B cell (primary cell): Measurements from ENCODE around the gene MAP3K12. TPM values are rescaled to one million over a fixed set of nuclear protein-coding genes. Genes with fewer than 3 reads are reported as not detected.

ENCODE experiments used
- ATAC-seq: fragments of 200-7000 bp; cut with Tn5 transposase; one replicate; pipeline ENCODE4 v1.10.0; 2021; ENCODE audit warnings: low read depth, mild to moderate bottlenecking, moderate number of reproducible peaks, moderate library complexity
- CTCF ChIA-PET: fragments of 350-600 bp; sonication (Branson Sonifier 250); formaldehyde crosslinking; loops from one replicate; lab custom pipeline; 2021; ENCODE audit warnings: antibody characterized with exemption, inconsistent platforms; lab: Charles Lee
- POLR2A ChIA-PET: fragments of 350-600 bp; sonication (Branson Sonifier 250); formaldehyde crosslinking; loops from one replicate; lab custom pipeline; 2021; ENCODE audit warnings: antibody characterized with exemption; lab: Charles Lee
- DNase-seq: peaks from one replicate; pipeline ENCODE4 v3.0.0; 2013
- H2AFZ ChIP-seq: 2 replicates; pipeline ENCODE4 v1.6.1; 2012; ENCODE audit warnings: mild to moderate bottlenecking, low read depth, low read length; ENCODE audit not compliant: insufficient read depth, poor library complexity, severe bottlenecking
- H3K27ac ChIP-seq, 2 donors: 1 replicate in 1 of 2; 2 replicates in 1 of 2; pipeline ENCODE4 v1.5.1; 2012 to 2013; ENCODE audit warnings: low read length in 2 of 2, mild to moderate bottlenecking in 2 of 2, moderate library complexity in 1 of 2
- H3K27me3 ChIP-seq, 4 experiments: fragments of 200-600 bp in 1 of 4; sonication (generic) in 1 of 4; replicated peaks in 1 of 4; 1 replicate in 2 of 4; 2 replicates in 2 of 4; pipeline versions ENCODE4 v1.6.1 to v1.7.0; 2013 to 2016; ENCODE audit warnings: low read length in 3 of 4, mild to moderate bottlenecking in 2 of 4, mixed read lengths in 1 of 4, moderate library complexity in 1 of 4; ENCODE audit not compliant: insufficient read depth in 4 of 4, control insufficient read depth in 3 of 4; ENCODE audit errors: control extremely low read depth in 1 of 4
- H3K36me3 ChIP-seq, 2 experiments: replicated peaks in 1 of 2; 1 replicate in 1 of 2; 2 replicates in 1 of 2; pipeline versions ENCODE4 v1.6.1 to v1.7.1; 2013; ENCODE audit warnings: low read length in 1 of 2; ENCODE audit not compliant: insufficient read depth in 2 of 2, control insufficient read depth in 1 of 2; ENCODE audit errors: control extremely low read depth in 1 of 2, extremely low read depth in 1 of 2
- H3K4me1 ChIP-seq, 2 donors: fragments of 200-600 bp in 1 of 2; sonication (generic) in 1 of 2; 1 replicate in 1 of 2; 2 replicates in 1 of 2; pipeline versions ENCODE4 v1.5.1 to v1.6.1; 2013 to 2017; ENCODE audit warnings: low read length in 2 of 2; ENCODE audit not compliant: control insufficient read depth in 2 of 2, insufficient read depth in 2 of 2
- H3K4me2 ChIP-seq: replicated peaks from 2 replicates; pipeline ENCODE3; 2012; ENCODE audit warnings: mild to moderate bottlenecking, low read depth, low read length; ENCODE audit not compliant: poor library complexity, severe bottlenecking
- H3K4me3 ChIP-seq, 5 experiments: fragments of 200-600 bp in 1 of 5; sonication (generic) in 1 of 5; 1 replicate in 3 of 5; 2 replicates in 2 of 5; pipeline versions ENCODE4 v1.5.1 to v1.7.0; 2011 to 2016; ENCODE audit warnings: low read length in 4 of 5, mild to moderate bottlenecking in 4 of 5, low read depth in 2 of 5, control low read depth in 1 of 5, moderate library complexity in 1 of 5; ENCODE audit not compliant: insufficient read depth in 1 of 5; ENCODE audit errors: control extremely low read depth in 1 of 5, extremely low read depth in 1 of 5
- H3K79me2 ChIP-seq: fragments of 200-600 bp; sonication (generic); one replicate; pipeline ENCODE4 v1.6.0; 2016; ENCODE audit warnings: low read length; ENCODE audit not compliant: control insufficient read depth, insufficient read depth
- H3K9ac ChIP-seq: fragments of 200-600 bp; sonication (generic); 2 replicates; pipeline ENCODE4 v1.6.1; 2017; ENCODE audit warnings: mild to moderate bottlenecking, low read length, moderate library complexity
- H3K9me3 ChIP-seq, 3 donors: one replicate each; pipeline versions ENCODE4 v1.6.1 to v1.7.1; 2013; ENCODE audit warnings: low read length in 2 of 3; ENCODE audit not compliant: control insufficient read depth in 2 of 3, insufficient read depth in 1 of 3; ENCODE audit errors: control extremely low read depth in 1 of 3
- H4K20me1 ChIP-seq: 2 replicates; pipeline ENCODE4 v1.6.0; 2012; ENCODE audit warnings: mild to moderate bottlenecking, low read length; ENCODE audit not compliant: insufficient read depth, control insufficient read depth, poor library complexity, severe bottlenecking
- H3K27ac Mint-ChIP-seq: one replicate; pipeline ENCODE4 v1.8.0; 2021; ENCODE audit warnings: mixed read lengths
- H3K27me3 Mint-ChIP-seq: one replicate; pipeline ENCODE4 v1.8.0; 2021; ENCODE audit warnings: mixed read lengths
- H3K4me1 Mint-ChIP-seq: one replicate; pipeline ENCODE4 v1.8.0; 2021; ENCODE audit warnings: mixed read lengths
- H3K4me3 Mint-ChIP-seq: one replicate; pipeline ENCODE4 v1.8.0; 2021; ENCODE audit warnings: mixed read lengths
- H3K9me3 Mint-ChIP-seq: one replicate; pipeline ENCODE4 v1.8.0; 2022; ENCODE audit warnings: mixed read lengths; ENCODE audit not compliant: insufficient read depth
- EZH2 ChIP-seq: IDR thresholded peaks from 2 replicates; pipeline ENCODE4 v1.6.1; 2012; ENCODE audit warnings: borderline replicate concordance, low read depth, mild to moderate bottlenecking, moderate library complexity, low read length; ENCODE audit not compliant: insufficient read depth, poor library complexity, severe bottlenecking
- WGBS: methylation state at CpG from one replicate; pipeline ENCODE4 v1.1.5; 2013; ENCODE audit warnings: missing lambda C conversion rate; ENCODE audit not compliant: insufficient coverage; 5-methylcytosine and 5-hydroxymethylcytosine counted together
- intact Hi-C: fragments of 100-400 bp; cut with micrococcal nuclease; formaldehyde crosslinking; loops from one replicate; pipeline ENCODE4 v1.10.0; 2022
- polyA plus RNA-seq: library from polyadenylated mRNA; depleted of rRNA; stranded (reverse); fragments of >200 nt; gene quantifications from 2 replicates; pipeline ENCODE4 v1.2.3, GENCODE V29; 2012
- total RNA-seq, 2 donors: library from RNA; stranded (reverse); fragments of 120-200 nt in 1 of 2; gene quantifications; 1 replicate in 1 of 2; 2 replicates in 1 of 2; pipeline versions ENCODE4 v1.2.3 to v1.2.4, GENCODE V29; 2013 to 2022
- TF ChIP-seq, protein P1 (sequence below): fragments of 200-600 bp; IDR thresholded peaks from one replicate; pipeline ENCODE4 v1.8.0; 2022; ENCODE audit warnings: antibody characterized with exemption, mild to moderate bottlenecking

Gene MAP3K12
- total and polyA plus RNA-seq, 2 donors (not counting 1 experiment from before 2014, with no cell fraction given): 15.0 to 17.0 TPM

DNA sequence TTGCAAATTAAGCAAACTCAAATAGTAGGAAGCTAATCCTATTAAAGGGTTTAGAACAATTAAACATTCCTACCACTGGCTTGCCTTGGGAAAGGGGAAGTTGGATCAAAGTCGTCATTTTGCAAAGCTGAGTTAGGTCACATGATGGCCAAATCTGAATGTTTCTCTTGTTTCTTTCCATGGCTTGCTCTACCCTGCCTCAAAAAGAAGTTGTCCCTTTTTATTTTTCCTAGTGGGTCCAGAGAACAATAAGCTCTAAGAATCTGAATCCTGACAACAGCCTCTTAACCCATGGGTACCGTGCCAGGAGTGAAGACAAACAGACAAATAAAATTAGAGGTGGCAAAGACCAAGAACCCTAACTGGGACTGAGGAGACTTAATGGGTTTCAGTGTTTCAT, 34.2 kb upstream of the MAP3K12 start:
- H2AFZ ChIP-seq: no peak overlapping the region
- no peak overlapping the region for H3K9ac ChIP-seq
- Mint-ChIP-seq H3K4me3 (no peak overlapping the region), H3K4me1 (no peaks in the 10 kb centered on the region), H3K27ac (no peak overlapping the region), H3K9me3 (no peaks in the 10 kb centered on the region), H3K27me3 (no peaks in the 10 kb centered on the region)
- no peaks in the 10 kb centered on the region for H3K9me3 ChIP-seq
- ChIA-PET POLR2A (no interaction called here), CTCF (interaction anchor here (1.0 kb wide), 1 partner anchor 142 kb away, joined by 3 read pairs; the partner anchor contains the start of gene ATP5MC2)
- intact Hi-C loops: no loop called here
- DNase-seq: no peak
- H3K4me3 ChIP-seq: no peak overlapping the region
- TF ChIP-seq, protein P1, sequence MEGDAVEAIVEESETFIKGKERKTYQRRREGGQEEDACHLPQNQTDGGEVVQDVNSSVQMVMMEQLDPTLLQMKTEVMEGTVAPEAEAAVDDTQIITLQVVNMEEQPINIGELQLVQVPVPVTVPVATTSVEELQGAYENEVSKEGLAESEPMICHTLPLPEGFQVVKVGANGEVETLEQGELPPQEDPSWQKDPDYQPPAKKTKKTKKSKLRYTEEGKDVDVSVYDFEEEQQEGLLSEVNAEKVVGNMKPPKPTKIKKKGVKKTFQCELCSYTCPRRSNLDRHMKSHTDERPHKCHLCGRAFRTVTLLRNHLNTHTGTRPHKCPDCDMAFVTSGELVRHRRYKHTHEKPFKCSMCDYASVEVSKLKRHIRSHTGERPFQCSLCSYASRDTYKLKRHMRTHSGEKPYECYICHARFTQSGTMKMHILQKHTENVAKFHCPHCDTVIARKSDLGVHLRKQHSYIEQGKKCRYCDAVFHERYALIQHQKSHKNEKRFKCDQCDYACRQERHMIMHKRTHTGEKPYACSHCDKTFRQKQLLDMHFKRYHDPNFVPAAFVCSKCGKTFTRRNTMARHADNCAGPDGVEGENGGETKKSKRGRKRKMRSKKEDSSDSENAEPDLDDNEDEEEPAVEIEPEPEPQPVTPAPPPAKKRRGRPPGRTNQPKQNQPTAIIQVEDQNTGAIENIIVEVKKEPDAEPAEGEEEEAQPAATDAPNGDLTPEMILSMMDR: no peak
- TF ChIP-seq EZH2: no peak
- ATAC-seq: no peak
- H3K27ac ChIP-seq: no peak overlapping the region
- H3K79me2 ChIP-seq: no peaks in the 10 kb centered on the region
- no peaks in the 10 kb centered on the region for H3K27me3 ChIP-seq
- H4K20me1 ChIP-seq: no peaks in the 10 kb centered on the region
- no CpG with 5 or more reads among the region's 2 CpGs for WGBS
- H3K36me3 ChIP-seq: peaks cover 16 to 71% of the 10 kb centered on the region in 2 experiments
- H3K4me2 ChIP-seq: no peak overlapping the region
- H3K4me1 ChIP-seq: no peaks in the 10 kb centered on the region

DNA sequence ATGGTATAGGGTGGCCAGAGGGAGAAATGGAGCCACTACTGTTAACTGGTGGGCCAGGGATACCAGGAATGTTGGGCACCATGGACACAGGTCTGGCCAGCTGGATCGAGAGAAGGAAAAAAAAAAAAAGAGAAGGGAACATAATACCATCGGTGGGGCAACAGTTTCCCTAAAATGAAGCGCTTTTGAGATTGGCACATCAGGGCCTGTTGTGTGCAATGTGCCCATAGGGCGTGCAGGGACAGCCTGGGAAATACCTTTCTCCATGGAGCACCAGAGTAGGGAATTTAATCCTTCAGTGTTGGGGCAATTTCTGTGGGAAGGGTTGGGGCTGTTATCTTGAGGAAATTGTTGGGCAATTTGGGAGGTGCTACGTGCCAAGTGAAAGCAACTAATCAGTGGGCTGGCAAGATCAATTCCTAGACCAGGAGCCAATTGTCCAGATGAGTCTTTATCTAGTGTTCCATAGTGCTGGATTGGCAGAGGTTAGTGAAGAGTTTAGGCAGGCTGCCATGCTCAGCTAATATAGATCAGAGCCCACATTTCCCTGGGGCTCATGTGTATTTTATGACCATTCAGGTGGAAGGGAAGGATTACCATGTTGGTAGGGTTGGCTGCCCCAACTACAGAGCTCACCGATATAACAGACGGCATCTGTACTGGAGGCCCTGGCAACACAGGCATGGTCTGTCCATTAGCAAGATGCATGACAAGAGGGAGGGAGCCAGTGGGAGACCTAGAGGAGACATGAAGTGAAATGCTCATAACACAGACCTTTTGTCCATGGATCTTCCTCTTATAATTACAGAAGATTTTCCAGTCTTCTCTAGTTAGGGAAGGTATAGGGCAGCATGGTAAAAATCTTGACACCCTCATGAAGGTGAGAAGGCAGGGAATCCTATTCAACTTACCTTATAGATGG, 33.5 kb upstream of the MAP3K12 start:
- H4K20me1 ChIP-seq: no peaks in the 10 kb centered on the region
- TF ChIP-seq, protein P1: no peak
- TF ChIP-seq EZH2: no peak
- no peaks in the 10 kb centered on the region for H3K27me3 ChIP-seq
- no peak overlapping the region for H3K4me3 ChIP-seq
- WGBS: 91% methylated on average over 7 of the region's 7 CpGs
- POLR2A ChIA-PET: no interaction called here
- no peaks in the 10 kb centered on the region for H3K79me2 ChIP-seq
- intact Hi-C loops: no loop called here
- no peaks in the 10 kb centered on the region for H3K4me1 ChIP-seq
- H3K27me3 Mint-ChIP-seq: no peaks in the 10 kb centered on the region
- DNase-seq (no peak), ATAC-seq (no peak)
- H3K9me3 ChIP-seq: no peaks in the 10 kb centered on the region
- H3K27ac Mint-ChIP-seq: no peak overlapping the region
- H3K4me1 Mint-ChIP-seq: no peaks in the 10 kb centered on the region
- H2AFZ ChIP-seq: no peak overlapping the region
- H3K9ac ChIP-seq: no peak overlapping the region
- H3K9me3 Mint-ChIP-seq: no peaks in the 10 kb centered on the region
- H3K4me2 ChIP-seq: no peak overlapping the region
- H3K27ac ChIP-seq: no peak overlapping the region
- H3K36me3 ChIP-seq: peaks cover 16 to 74% of the 10 kb centered on the region in 2 experiments
- CTCF ChIA-PET: interaction anchor here (1.0 to 1.2 kb wide), 2 partner anchors 25 to 143 kb away, joined by 3 to 5 read pairs; partner anchors contain the start of gene ATP5MC2
- no peak overlapping the region for H3K4me3 Mint-ChIP-seq
